ENCODE data around the gene SRPK2.

SRPK2 gene

GRCh38 chr7:105408791-105409410 lies 20.2 kb upstream of the SRPK2 start:
- H3K4me1 ChIP-seq (ENCODE audit: control insufficient read depth in 5 of 5, insufficient read depth in 5 of 5, low read length in 5 of 5): no peaks in the 10 kb centered on the region

GRCh38 chr7:105403128-105403527 lies 14.4 kb upstream of the SRPK2 start:
- H3K27ac ChIP-seq (ENCODE audit: low read depth, low read length): no peak overlapping the region
- H3K9me3 ChIP-seq (ENCODE audit: control insufficient read depth in 5 of 5, low read length in 5 of 5): no peaks in the 10 kb centered on the region
- H3K36me3 ChIP-seq (ENCODE audit: control insufficient read depth in 5 of 5, insufficient read depth in 5 of 5, low read length in 5 of 5): no peaks in the 10 kb centered on the region
- no peak overlapping the region for H3K9ac ChIP-seq (ENCODE audit: low read length in 5 of 5)
- H3K27me3 ChIP-seq (ENCODE audit: control insufficient read depth in 5 of 5, insufficient read depth in 4 of 5, low read length in 5 of 5): no peaks in the 10 kb centered on the region
- peaks cover 0 to 8% (median 6%) of the 10 kb centered on the region in 5 donors for H3K4me1 ChIP-seq (ENCODE audit: control insufficient read depth in 5 of 5, insufficient read depth in 5 of 5, low read length in 5 of 5)
- no peak overlapping the region for H3K4me3 ChIP-seq (ENCODE audit: low read depth in 1 of 5, low read length in 5 of 5)

More at GRCh38 chr7:105408791-105409410, 20.2 kb upstream of the SRPK2 start:
- Histone ChIP-seq H3K36me3 (ENCODE audit: control insufficient read depth in 5 of 5, insufficient read depth in 5 of 5, low read length in 5 of 5) (no peaks in the 10 kb centered on the region), H3K9me3 (ENCODE audit: control insufficient read depth in 5 of 5, low read length in 5 of 5) (no peaks in the 10 kb centered on the region), H3K9ac (ENCODE audit: low read length in 5 of 5) (no peak overlapping the region), H3K4me3 (ENCODE audit: low read depth in 1 of 5, low read length in 5 of 5) (no peak overlapping the region), H3K27ac (ENCODE audit: low read depth, low read length) (no peak overlapping the region), H3K27me3 (ENCODE audit: control insufficient read depth in 5 of 5, insufficient read depth in 4 of 5, low read length in 5 of 5) (no peaks in the 10 kb centered on the region)

- H3K27me3 ChIP-seq (ENCODE audit: control insufficient read depth in 5 of 5, insufficient read depth in 4 of 5, low read length in 5 of 5): no peaks in the 10 kb centered on the region
- no peaks in the 10 kb centered on the region for H3K9me3 ChIP-seq (ENCODE audit: control insufficient read depth in 5 of 5, low read length in 5 of 5)
- H3K27ac ChIP-seq (ENCODE audit: low read depth, low read length): no peak overlapping the region
- H3K9ac ChIP-seq (ENCODE audit: low read length in 5 of 5): no peak overlapping the region
- H3K36me3 ChIP-seq (ENCODE audit: control insufficient read depth in 5 of 5, insufficient read depth in 5 of 5, low read length in 5 of 5): no peaks in the 10 kb centered on the region
- peaks cover 0 to 8% (median 6%) of the 10 kb centered on the region in 5 donors for H3K4me1 ChIP-seq (ENCODE audit: control insufficient read depth in 5 of 5, insufficient read depth in 5 of 5, low read length in 5 of 5)
- no peak overlapping the region for H3K4me3 ChIP-seq (ENCODE audit: low read depth in 1 of 5, low read length in 5 of 5)
These were observed 13.7 kb upstream of the SRPK2 start for GRCh38 chr7:105402221-105403095.

GRCh38 chr7:105399043-105399725 lies 10.5 kb upstream of the SRPK2 start:
- Histone ChIP-seq H3K4me1 (ENCODE audit: control insufficient read depth in 5 of 5, insufficient read depth in 5 of 5, low read length in 5 of 5) (peaks cover 0 to 8% (median 6%) of the 10 kb centered on the region in 5 donors), H3K36me3 (ENCODE audit: control insufficient read depth in 5 of 5, insufficient read depth in 5 of 5, low read length in 5 of 5) (no peaks in the 10 kb centered on the region), H3K27me3 (ENCODE audit: control insufficient read depth in 5 of 5, insufficient read depth in 4 of 5, low read length in 5 of 5) (no peaks in the 10 kb centered on the region), H3K9ac (ENCODE audit: low read length in 5 of 5) (no peak overlapping the region), H3K4me3 (ENCODE audit: low read depth in 1 of 5, low read length in 5 of 5) (no peak overlapping the region), H3K9me3 (ENCODE audit: control insufficient read depth in 5 of 5, low read length in 5 of 5) (no peaks in the 10 kb centered on the region), H3K27ac (ENCODE audit: low read depth, low read length) (no peak overlapping the region)

GRCh38 chr7:105396566-105396965 lies 7.8 kb upstream of the SRPK2 start:
- H3K9ac ChIP-seq (ENCODE audit: low read length in 5 of 5): no peak overlapping the region
- H3K27ac ChIP-seq (ENCODE audit: low read depth, low read length): no peak overlapping the region

GRCh38 chr7:105391429-105391828 lies 2.7 kb upstream of the SRPK2 start:
- H3K27ac ChIP-seq (ENCODE audit: low read depth, low read length): no peak overlapping the region
- H3K4me3 ChIP-seq (ENCODE audit: low read depth in 1 of 5, low read length in 5 of 5): no peak overlapping the region
- H3K9me3 ChIP-seq (ENCODE audit: control insufficient read depth in 5 of 5, low read length in 5 of 5): no peaks in the 10 kb centered on the region
- no peaks in the 10 kb centered on the region for H3K27me3 ChIP-seq (ENCODE audit: control insufficient read depth in 5 of 5, insufficient read depth in 4 of 5, low read length in 5 of 5)
- H3K9ac ChIP-seq (ENCODE audit: low read length in 5 of 5): no peak overlapping the region
- no peaks in the 10 kb centered on the region for H3K36me3 ChIP-seq (ENCODE audit: control insufficient read depth in 5 of 5, insufficient read depth in 5 of 5, low read length in 5 of 5)
- H3K4me1 ChIP-seq (ENCODE audit: control insufficient read depth in 5 of 5, insufficient read depth in 5 of 5, low read length in 5 of 5): peaks cover 0 to 13% (median 8%) of the 10 kb centered on the region in 5 donors

More at GRCh38 chr7:105396566-105396965, 7.8 kb upstream of the SRPK2 start:
- no peaks in the 10 kb centered on the region for H3K27me3 ChIP-seq (ENCODE audit: control insufficient read depth in 5 of 5, insufficient read depth in 4 of 5, low read length in 5 of 5)
- H3K9me3 ChIP-seq (ENCODE audit: control insufficient read depth in 5 of 5, low read length in 5 of 5): no peaks in the 10 kb centered on the region
- peaks cover 0 to 5% (median 3%) of the 10 kb centered on the region in 5 donors for H3K4me1 ChIP-seq (ENCODE audit: control insufficient read depth in 5 of 5, insufficient read depth in 5 of 5, low read length in 5 of 5)
- H3K4me3 ChIP-seq (ENCODE audit: low read depth in 1 of 5, low read length in 5 of 5): no peak overlapping the region
- H3K36me3 ChIP-seq (ENCODE audit: control insufficient read depth in 5 of 5, insufficient read depth in 5 of 5, low read length in 5 of 5): no peaks in the 10 kb centered on the region

GRCh38 chr7:105389889-105390288 lies 1.2 kb upstream of the SRPK2 start:
- Histone ChIP-seq H3K36me3 (ENCODE audit: control insufficient read depth in 5 of 5, insufficient read depth in 5 of 5, low read length in 5 of 5) (no peaks in the 10 kb centered on the region), H3K9me3 (ENCODE audit: control insufficient read depth in 5 of 5, low read length in 5 of 5) (no peaks in the 10 kb centered on the region), H3K27me3 (ENCODE audit: control insufficient read depth in 5 of 5, insufficient read depth in 4 of 5, low read length in 5 of 5) (no peaks in the 10 kb centered on the region), H3K4me1 (ENCODE audit: control insufficient read depth in 5 of 5, insufficient read depth in 5 of 5, low read length in 5 of 5) (peaks cover 0 to 13% (median 8%) of the 10 kb centered on the region in 5 donors), H3K9ac (ENCODE audit: low read length in 5 of 5) (no peak overlapping the region), H3K27ac (ENCODE audit: low read depth, low read length) (no peak overlapping the region), H3K4me3 (ENCODE audit: low read depth in 1 of 5, low read length in 5 of 5) (no peak overlapping the region)

- Histone ChIP-seq H3K36me3 (ENCODE audit: control insufficient read depth in 5 of 5, insufficient read depth in 5 of 5, low read length in 5 of 5) (no peaks in the 10 kb centered on the region), H3K4me1 (ENCODE audit: control insufficient read depth in 5 of 5, insufficient read depth in 5 of 5, low read length in 5 of 5) (peaks cover 0 to 13% (median 8%) of the 10 kb centered on the region in 5 donors), H3K27ac (ENCODE audit: low read depth, low read length) (no peak overlapping the region), H3K27me3 (ENCODE audit: control insufficient read depth in 5 of 5, insufficient read depth in 4 of 5, low read length in 5 of 5) (no peaks in the 10 kb centered on the region), H3K9ac (ENCODE audit: low read length in 5 of 5) (peak overlapping the region in 3 of 5 donors; percentile 10 to 53 (median 41)), H3K4me3 (ENCODE audit: low read depth in 1 of 5, low read length in 5 of 5) (peak overlapping the region; percentile 63 to 88 (median 65)), H3K9me3 (ENCODE audit: control insufficient read depth in 5 of 5, low read length in 5 of 5) (no peaks in the 10 kb centered on the region)
These were observed 448 bp upstream of the SRPK2 start for GRCh38 chr7:105389088-105389650.

GRCh38 chr7:105387508-105388355 lies 989 bp downstream of the SRPK2 start:
- Histone ChIP-seq H3K9ac (ENCODE audit: low read length in 5 of 5) (peak overlapping the region in 4 of 5 donors; percentile 62 to 77 (median 72)), H3K4me1 (ENCODE audit: control insufficient read depth in 5 of 5, insufficient read depth in 5 of 5, low read length in 5 of 5) (peaks cover 0 to 13% (median 8%) of the 10 kb centered on the region in 5 donors), H3K36me3 (ENCODE audit: control insufficient read depth in 5 of 5, insufficient read depth in 5 of 5, low read length in 5 of 5) (no peaks in the 10 kb centered on the region), H3K27me3 (ENCODE audit: control insufficient read depth in 5 of 5, insufficient read depth in 4 of 5, low read length in 5 of 5) (no peaks in the 10 kb centered on the region), H3K27ac (ENCODE audit: low read depth, low read length) (no peak overlapping the region), H3K4me3 (ENCODE audit: low read depth in 1 of 5, low read length in 5 of 5) (peak overlapping the region; percentile 65 to 92 (median 83)), H3K9me3 (ENCODE audit: control insufficient read depth in 5 of 5, low read length in 5 of 5) (no peaks in the 10 kb centered on the region)
